RPMI7951 (cell line): ENCODE measurements around the gene KNTC1. TPM values are rescaled to one million over a fixed set of nuclear protein-coding genes. Genes with fewer than 3 reads are reported as not detected.
"Not testable (repeated sequence)": the region's sequence is repeated elsewhere in the genome, so short reads cannot be mapped to it uniquely, and the experiment has no call there.

Source experiments
- DNase-seq: peaks from one replicate; pipeline ENCODE4 v3.0.0-alpha.2; 2012; ENCODE audit warnings: low read depth
- total RNA-seq: library from RNA; depleted of rRNA; stranded (reverse); fragments of >200 nt; shearing (Covaris generic); gene quantifications from 2 replicates; pipeline ENCODE4 v1.2.3, GENCODE V29; 2014

KNTC1 gene
- total RNA-seq, 1 experiment from 2014 or later, result 57.9 TPM

DNA sequence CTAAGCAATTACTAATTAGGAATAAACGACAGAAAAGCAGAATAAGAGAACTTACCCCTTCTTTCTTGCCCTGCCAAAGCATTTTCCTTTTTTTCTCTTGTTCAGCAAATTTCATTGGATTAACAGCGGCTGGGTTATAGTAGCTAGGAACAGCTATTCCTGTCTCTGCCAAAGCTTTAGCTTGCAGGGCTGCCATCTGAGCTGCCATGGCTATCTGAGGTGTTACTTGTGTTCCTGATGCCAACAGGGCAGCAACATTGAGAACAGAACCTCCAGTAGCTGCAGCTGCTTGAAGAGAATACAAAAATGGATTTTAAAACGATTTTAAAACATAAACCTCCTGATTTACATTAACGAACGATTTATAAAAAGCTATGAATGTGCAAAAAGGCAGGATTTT is 18.9 kb upstream of the KNTC1 start:
- DNase-seq, result no peak

DNA sequence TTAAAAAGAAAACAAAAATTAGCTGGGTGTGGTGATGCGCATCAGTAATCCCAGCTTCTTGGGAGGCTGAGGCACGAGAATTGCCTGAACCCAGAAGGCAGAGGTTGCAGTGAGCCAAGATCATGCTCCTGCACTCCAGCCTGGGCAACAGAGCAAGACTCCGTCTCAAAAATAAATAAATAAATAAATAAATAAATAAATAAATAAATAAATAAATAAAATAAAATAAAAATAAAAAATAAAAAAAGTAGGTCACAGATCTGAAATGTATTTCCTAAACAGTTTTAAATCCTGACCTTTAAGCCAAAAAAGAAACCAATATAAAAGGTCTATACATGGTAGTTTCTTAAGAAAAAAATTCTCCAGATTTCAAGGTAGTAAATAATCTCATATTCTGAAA is 14.0 kb upstream of the KNTC1 start:
- DNase-seq, result not testable (repeated sequence)

DNA sequence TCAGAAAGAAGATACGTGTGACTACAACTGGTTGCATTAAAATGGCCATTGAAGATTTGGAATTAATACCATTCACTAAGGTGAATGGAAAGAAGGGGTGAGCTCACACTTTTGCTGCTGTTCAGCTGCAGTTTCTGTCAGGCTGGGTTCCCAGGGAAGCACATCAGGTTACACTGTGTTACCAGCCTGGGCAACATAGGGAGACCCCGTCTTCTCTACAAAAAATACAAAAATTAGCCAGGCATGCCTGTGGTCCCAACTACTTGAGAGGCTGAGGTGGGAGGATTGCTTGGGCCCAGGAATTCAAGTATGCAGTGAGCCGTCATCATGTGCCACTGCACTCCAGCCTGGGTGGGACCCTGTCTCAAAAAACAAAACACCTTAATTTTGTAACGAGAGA is 13.4 kb upstream of the KNTC1 start:
- no peak for DNase-seq

DNA sequence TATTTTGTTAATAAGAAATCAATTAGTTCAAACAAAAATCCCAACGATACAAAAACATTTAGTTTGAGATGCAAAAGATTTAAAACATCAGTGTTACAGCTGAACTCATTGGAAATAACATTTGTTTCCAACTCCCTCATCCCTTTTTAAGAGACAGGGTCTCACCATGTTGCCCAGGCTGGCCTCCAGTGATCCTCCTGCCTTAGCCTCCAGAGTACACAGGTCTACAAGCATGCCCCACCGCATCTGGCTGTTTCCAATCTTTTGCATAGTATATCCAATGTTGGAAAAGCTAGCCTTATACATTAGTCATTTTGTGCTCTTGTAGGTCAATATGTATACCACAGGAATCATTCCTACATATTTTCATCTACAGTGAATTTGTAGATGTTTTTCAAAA is 11.8 kb upstream of the KNTC1 start:
- DNase-seq, result no peak

DNA sequence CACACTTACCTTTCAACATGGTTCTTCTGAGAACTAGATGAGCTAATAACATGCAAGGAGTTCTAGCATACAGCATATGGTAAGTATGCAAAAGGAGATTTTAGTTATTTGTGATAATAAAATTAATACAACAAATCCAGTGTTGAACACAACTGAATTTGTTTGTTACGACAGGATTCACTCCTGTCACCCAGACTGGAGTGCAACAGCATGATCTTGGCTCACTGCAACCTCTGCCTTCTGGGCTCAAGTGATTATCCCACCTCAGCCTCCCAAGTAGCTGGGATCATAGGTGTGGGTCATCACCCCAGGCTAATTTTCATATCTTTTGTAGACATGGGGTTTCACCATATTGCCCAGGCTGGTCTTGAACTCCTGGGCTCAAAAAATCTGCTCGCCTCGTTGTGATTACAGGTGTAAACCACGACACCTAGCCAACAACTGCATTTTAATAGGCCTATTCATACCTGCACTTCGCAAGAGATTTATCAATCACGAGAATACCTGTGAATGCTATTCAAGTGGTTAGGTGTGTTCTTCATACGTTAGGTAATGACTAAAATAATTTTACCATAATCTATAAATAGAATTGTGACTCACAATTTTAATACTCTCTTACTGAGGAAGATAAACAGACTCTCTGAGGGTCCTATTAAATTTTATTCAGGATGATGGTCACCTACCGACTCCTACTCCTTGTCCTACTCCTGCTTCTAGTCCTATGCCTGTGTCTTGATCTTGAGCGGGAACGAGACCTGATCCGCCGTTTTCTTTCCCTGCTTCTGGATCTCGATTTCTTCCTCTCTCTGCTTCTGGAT is 10.3 kb upstream of the KNTC1 start:
- no peak for DNase-seq

DNA sequence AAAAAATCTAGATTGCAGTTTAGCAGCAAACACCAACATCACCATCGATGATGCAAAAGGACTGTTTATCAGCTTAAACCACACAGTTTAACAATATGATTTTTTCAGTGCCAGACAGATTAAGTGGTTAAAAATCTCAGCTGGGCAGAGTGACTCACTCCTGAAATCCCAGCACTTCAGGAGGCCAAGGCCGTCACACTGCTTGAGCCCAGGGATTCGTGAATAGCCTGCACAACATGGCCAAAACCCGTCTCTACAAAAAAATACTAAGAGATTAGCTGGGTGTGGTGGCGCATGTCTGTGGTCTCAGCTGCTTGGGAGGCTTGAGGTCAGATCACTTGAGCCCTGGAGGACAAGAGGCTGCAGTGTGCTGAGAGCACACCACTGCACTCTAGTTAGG is 9.2 kb upstream of the KNTC1 start:
- peak; percentile 95 for DNase-seq

DNA sequence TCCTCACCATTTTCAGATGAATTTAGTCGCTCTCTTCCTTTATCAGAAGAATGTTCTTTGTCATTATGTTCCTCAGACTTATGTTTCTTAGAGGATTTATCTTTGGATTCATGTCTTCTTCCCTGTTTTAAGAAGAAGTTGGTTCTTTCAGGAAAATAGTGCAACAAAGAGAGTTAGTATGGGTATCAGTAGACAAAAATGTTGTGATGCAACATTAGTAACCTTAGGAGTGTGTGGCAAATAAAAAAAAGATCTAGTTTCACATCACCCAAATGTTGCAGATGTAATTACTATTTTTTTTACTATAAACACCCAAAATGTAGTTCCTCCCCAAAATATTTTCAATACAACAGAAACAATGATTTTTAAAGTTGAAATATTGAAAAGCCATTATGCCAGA is 8.1 kb upstream of the KNTC1 start:
- no peak for DNase-seq

DNA sequence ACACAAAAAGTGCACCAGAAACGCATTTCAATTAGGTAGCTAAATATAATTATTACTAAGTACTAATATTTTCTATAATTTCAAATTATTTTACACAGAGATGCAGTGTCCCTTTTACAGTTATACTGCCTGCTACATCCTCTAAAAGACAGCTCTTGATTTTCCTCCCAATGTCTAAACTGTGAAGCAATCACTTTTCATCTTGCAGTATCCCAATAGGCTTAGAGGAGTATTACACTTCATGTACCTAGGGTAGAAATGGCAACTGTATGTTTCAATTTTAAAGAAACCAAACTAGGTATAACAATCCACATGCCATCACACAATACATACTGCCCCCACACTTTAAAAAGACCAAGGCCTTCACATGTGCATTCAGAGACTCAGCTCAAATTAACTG is 7.6 kb upstream of the KNTC1 start:
- no peak for DNase-seq

DNA sequence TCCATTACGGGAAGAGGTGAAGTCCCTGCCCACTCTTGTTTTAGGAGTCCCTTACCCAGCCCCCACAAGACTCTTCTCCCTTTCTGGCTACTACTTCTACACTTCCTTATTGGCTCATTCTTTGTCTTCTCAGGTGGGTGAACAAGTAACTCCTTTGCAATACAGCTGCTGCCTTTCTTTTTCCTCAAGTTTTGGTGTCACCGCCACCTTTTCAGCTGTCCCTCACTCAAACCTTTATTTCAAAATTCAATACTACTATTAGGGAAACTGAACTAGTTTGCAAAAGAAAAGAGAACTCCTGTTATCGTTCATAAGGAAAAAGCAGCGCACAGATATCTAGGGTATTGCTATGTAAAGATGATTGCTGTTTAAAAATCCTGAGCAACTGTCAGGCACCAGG is 6.4 kb upstream of the KNTC1 start:
- DNase-seq, result no peak

DNA sequence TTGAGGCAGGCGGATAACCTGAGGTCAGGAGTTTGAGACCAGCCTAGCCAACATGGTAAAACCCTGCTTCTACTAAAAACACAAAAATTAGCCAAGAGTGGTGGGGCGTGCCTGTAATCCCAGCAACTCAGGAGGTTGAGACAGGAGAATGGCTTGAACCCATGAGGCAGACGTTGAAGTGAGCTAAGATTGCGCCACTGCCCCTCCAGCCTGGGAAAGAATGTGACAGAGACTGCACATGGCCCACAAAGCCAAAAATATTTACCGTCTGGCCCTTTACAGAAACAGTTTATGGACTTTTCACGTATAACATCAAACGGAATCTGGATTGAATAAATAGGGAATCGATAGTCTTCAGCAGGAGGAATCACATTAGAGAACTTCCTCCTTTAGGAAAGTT is 3.8 kb upstream of the KNTC1 start:
- DNase-seq, result peak; percentile 30

DNA sequence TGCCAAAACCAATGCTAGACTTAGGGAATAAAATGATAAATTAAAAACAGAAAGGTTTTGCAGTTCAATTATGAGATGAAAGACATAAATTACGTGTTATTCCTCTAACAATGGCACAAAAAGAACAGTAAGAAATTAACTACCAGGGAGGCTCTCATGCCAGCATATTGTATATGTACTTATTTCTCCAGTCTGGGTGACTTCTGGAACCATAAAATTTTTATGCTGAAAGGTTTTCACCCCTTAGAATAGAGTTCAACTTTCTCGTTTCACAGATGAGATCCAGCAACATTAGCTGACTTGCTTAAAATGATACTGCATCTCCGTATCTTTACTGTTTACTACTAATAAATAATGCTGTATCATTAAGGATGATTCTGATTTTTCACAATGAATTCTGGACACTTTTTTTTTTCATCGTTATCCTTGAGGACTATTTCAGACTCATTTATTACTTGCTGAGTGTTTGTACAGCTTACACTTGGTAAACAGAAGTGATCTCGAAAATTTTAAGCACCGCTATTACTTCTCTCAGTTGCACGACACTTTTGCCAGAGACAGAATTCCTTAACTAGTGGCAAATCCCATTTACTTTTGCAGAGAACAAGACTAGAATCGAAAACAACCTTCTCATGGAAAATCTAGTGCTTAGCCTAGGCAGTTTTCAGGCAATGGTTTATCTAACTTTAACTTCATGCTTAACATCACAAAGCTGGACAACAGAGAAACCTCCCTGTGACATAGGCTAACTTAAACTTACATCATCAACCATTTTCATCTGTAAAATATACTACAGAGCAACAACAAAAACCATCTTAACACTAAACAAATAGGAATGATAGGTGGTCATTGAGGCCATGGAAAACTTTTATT is 3.0 kb upstream of the KNTC1 start:
- DNase-seq, result no peak

DNA sequence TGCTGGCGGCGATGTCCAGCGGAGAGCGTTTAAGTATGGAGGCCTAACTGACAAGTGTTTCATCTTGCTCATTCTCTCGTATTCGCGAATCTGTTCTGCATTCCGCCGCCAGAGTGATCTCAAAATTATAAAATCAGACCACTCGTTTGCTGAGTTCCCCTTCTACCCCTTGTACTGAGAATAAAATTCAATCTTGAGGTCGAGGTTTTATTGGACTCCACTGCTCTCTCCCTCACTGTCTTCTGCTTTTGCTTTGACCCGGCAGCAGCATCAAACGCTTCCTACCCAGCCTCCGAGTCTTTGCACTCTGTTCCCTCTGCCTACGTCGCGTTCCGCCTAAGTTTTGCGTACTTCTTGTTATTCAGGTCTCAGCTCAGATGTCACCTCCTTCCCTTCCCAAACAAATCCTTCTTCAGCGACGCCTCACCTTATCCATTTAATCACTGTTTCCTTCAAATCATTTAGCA is 462 bp downstream of the KNTC1 start:
- DNase-seq, result peak; percentile 41

DNA sequence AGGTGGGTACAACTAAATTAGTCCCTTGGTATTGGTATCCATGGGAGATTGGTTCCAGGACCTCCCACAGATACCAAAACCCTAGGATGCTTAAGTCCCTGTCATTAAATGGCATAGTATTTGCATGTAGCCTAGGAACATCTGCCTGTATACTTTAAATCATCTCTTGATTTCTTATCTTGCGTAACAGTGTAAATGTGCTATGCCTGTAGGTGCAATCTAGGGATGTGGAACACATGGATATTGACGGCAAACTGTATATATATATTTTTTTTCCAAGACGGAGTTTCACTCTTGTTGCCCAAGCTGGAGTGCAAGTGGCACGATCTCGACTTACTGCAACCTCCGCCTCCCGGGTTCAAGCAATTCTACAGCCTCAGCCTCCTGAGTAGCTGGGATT is 1.5 kb downstream of the KNTC1 start:
- no peak for DNase-seq

DNA sequence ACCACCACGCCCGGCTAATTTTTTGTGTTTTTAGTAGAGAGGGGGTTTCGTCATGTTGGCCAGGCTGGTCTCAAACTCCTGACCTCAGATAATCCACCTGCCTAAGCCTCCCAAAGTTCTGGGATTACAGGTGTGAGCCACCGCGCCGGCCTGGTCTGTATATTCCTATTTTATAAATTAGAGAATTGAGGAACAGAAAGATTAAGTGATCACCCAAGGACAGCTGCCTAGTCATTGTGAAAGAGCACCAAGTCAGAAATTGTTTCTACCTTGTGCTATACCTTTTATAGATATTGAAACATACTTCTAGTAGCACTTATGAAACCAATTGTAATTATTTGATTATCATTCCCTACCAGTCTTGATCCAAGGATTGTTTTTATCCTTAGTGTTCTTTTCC is 1.9 kb downstream of the KNTC1 start:
- no peak for DNase-seq

DNA sequence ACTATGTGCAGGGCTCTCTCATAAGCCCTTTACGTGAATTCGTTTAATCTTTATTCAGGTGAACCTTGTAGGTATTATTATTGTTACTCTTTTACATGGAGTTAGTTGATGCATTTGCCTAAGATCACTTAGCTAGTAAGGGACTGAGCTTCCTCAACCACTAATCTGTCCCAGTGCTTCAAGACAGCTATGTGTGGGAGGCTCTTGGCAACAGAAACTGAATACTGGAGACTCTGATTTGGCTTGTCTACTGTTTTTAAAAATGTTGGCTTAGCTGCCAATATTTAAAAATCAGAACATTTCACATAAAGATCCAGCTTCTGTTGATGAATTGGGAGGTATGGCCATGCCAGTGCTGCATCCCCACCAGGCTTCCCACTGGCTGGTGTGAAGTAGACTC is 6.8 kb downstream of the KNTC1 start:
- DNase-seq, result no peak

DNA sequence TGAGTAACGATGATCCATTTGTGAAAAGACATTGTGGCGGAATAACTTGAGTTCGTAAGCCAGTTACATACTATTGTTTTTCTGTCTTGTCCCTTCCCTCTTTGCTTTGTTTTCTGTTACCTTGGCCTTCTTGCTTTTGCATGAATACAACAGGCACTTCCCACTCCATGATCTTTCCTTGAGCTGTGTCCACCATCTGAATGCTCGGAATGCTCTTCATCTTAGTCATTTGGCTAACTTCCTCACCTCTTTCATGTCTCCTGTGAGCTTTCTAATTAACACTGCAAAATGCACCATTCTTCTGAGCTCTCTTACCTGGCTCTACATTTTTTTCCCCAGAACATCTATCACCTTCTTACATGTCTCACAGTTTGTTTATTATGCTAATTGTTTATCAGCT is 10.0 kb downstream of the KNTC1 start:
- DNase-seq, result no peak

DNA sequence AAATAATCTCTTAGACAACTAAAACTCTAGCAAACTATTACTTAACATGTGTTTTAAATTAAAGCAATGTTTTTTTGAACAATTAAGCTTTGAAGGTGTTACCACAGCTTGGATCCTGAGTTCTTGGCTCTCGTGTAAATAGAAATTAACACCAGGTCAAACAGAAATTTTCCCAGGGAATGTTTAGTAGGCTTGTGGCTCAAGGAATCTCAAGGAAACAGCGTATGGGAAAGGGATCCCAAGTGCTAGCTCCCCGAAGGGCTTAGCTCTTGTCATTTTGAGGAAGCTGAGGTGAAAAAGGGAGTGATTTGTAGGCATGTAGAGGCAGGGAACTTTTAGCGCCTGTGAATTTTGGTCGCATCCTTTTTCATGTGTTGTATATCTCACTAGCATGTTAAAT is 11.4 kb downstream of the KNTC1 start:
- no peak for DNase-seq

DNA sequence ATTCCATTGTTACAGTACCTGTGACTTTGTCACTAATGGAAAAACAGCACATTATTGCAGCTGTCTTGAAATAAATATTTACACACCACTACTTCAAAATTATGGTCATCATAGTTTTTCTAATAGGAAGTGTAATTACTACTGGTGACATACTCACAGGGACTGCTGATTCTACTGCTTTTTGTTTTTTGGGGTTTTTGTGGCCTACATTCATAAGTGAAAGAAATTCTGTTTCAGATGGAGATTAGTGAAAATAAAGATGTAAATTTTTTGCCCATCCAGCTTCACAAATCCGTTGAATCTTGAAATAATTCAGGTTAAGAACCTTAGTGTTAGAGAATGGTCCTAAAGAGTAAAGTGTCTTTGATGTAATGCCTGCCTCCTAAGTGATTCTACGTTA is 17.5 kb downstream of the KNTC1 start:
- no peak for DNase-seq

DNA sequence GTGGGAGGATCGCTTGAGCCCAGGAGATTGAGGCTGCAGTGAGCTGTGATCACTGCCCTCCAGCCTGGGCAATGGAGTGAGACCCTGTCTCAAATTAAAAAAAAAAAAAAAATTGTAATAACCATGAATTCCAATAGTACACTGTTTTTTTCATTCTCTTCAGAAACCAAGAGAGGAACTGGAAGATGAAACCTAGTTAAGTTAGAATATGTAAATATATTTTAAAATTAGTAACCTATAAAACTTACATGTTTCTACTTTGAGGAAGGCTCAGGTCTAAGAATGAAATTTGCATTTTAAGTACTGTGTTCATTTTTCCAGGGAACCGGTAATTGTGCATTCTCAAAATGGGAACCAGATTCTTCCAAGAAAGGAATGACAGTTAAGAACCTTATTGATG is 18.8 kb downstream of the KNTC1 start:
- DNase-seq, result no peak

DNA sequence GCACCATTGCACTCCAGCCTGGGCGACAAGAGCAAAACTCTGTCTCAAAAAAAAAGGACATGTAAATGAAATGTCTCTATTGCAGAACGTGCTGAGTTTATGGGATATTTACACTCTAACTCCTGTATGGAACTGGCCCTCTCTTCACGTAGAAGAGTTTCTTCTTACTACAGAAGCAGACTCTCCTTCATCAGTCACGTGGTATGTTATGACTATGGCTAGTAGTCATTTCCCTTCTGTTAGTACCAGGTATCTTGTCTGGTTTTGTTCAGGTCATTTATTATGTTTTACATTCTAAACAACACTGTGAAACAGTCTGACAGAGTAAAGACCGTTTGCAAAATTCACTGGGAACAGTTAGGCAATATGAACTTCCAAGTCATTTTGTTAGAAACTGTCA is 20.3 kb downstream of the KNTC1 start:
- no peak for DNase-seq

DNA sequence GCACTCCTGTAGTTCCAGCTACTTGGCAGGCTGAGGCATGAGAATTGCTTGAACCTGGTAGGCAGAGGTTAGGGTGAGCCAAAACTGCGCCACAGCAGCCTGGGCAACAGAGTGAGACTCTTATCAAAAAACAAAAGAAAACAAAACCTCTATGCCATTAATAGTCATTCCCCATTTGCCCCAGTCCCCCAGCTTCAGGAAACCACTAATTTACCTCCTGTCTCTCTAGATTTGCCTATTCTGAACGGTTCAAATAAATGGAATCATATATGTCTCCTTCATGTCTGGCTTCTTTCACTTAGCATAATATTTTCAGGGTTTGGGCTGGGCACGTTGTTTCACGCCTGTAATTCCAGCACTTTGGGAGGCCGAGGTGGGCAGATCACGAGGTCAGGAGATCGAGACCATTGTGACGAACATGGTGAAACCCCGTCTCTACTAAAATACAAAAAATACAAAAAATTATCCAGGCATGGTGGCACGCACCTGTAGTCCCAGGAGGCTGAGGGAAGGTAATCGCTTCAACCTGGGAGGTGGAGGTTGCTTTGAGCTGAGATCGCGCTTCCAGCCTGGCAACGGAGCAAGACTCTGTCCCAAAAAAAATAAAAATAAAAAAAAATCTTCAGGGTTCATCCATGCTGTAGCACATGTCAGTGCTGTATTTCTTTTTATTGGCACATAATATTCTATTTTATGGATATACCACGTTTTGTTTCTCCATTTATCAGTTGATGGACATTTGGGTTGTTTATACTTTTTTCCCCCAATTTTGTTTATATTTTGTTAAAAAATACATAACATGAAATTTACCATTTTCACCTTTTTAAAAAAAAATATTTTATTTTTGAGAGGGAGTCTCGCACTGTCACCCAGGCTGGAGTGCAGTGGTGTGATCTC is 31.9 kb downstream of the KNTC1 start:
- DNase-seq, result no peak

DNA sequence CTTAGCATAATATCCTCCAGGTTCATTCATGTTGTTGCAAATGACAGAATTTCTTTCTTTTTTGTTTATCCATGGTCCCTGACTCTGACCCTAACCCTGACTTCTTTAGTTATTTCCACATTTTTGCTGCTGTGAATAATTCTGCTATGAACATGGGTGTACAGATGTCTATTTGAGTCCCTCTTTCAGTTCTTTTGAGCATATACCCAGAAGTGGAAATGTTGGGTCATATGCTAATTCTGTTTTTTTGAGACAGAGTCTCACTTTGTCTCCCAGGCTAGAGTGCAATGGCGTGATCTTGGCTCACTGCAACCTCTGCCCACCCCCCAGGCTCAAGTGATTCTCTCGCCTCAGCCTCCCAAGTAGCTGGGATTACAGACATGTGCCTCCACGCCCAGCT is 33.1 kb downstream of the KNTC1 start:
- no peak for DNase-seq
